Memory B cell (primary cell): ENCODE measurements around the gene MNAT1.
A peak's percentile ranks its signal among the peaks of the same experiment; 100 is the strongest.

Experiments
- ATAC-seq: fragments of 150-1000 bp; cut with Tn5 transposase; 2 replicates; pipeline ENCODE4 v1.10.0; 2021; ENCODE audit warnings: low read depth, mild to moderate bottlenecking, moderate library complexity
- DNase-seq, 2 donors: peaks; one replicate each; pipeline ENCODE4 v3.0.0; 2022; ENCODE audit warnings: low spot score in 2 of 2
- H3K27ac Mint-ChIP-seq: one replicate; pipeline ENCODE4 v1.8.0; 2022; ENCODE audit warnings: mild to moderate bottlenecking, moderate library complexity, mixed read lengths
- H3K27me3 Mint-ChIP-seq: one replicate; pipeline ENCODE4 v1.8.0; 2022; ENCODE audit warnings: mixed read lengths
- H3K36me3 Mint-ChIP-seq: one replicate; pipeline ENCODE4 v1.8.0; 2022; ENCODE audit warnings: mild to moderate bottlenecking, mixed read lengths
- H3K4me1 Mint-ChIP-seq: one replicate; pipeline ENCODE4 v1.8.0; 2022; ENCODE audit warnings: mixed read lengths
- H3K4me3 Mint-ChIP-seq: one replicate; pipeline ENCODE4 v1.8.0; 2022; ENCODE audit warnings: mild to moderate bottlenecking, moderate library complexity, mixed read lengths
- H3K9me3 Mint-ChIP-seq: one replicate; pipeline ENCODE4 v1.8.0; 2022; ENCODE audit warnings: mixed read lengths

Gene MNAT1

GRCh38 chr14:60904381-60904780, 169.8 kb downstream of the MNAT1 start:
- H3K4me1 Mint-ChIP-seq = peaks cover 10% of the 10 kb centered on the region

GRCh38 chr14:60905923-60906322, 171.4 kb downstream of the MNAT1 start:
- Mint-ChIP-seq H3K9me3 (no peaks in the 10 kb centered on the region), H3K4me3 (no peak overlapping the region), H3K27ac (no peak overlapping the region), H3K27me3 (no peaks in the 10 kb centered on the region), H3K36me3 (peaks cover 7% of the 10 kb centered on the region), H3K4me1 (peaks cover 6% of the 10 kb centered on the region)
- DNase-seq = no peak
- no peak for ATAC-seq

More at GRCh38 chr14:60904381-60904780, 169.8 kb downstream of the MNAT1 start:
- Mint-ChIP-seq H3K36me3 (peaks cover 9% of the 10 kb centered on the region), H3K9me3 (no peaks in the 10 kb centered on the region), H3K4me3 (no peak overlapping the region), H3K27ac (no peak overlapping the region), H3K27me3 (no peaks in the 10 kb centered on the region)
- no peak for ATAC-seq
- no peak for DNase-seq

GRCh38 chr14:60915781-60916180, 181.2 kb downstream of the MNAT1 start:
- Mint-ChIP-seq H3K36me3 (peaks cover 10% of the 10 kb centered on the region), H3K4me3 (no peak overlapping the region), H3K9me3 (peaks cover 3% of the 10 kb centered on the region), H3K27ac (no peak overlapping the region), H3K27me3 (no peaks in the 10 kb centered on the region), H3K4me1 (peaks cover 8% of the 10 kb centered on the region)
- ATAC-seq (no peak), DNase-seq (no peak)

GRCh38 chr14:60922050-60922449, 187.5 kb downstream of the MNAT1 start:
- no peak for DNase-seq
- H3K36me3 Mint-ChIP-seq = peaks cover 3% of the 10 kb centered on the region
- no peak overlapping the region for H3K4me3 Mint-ChIP-seq
- no peak overlapping the region for H3K27ac Mint-ChIP-seq
- H3K27me3 Mint-ChIP-seq = no peaks in the 10 kb centered on the region
- H3K9me3 Mint-ChIP-seq = no peaks in the 10 kb centered on the region
- ATAC-seq = no peak
- no peaks in the 10 kb centered on the region for H3K4me1 Mint-ChIP-seq

GRCh38 chr14:60925286-60925685, 190.7 kb downstream of the MNAT1 start:
- H3K27me3 Mint-ChIP-seq = no peaks in the 10 kb centered on the region
- no peaks in the 10 kb centered on the region for H3K9me3 Mint-ChIP-seq
- H3K27ac Mint-ChIP-seq = no peak overlapping the region
- no peak for DNase-seq
- H3K4me3 Mint-ChIP-seq = no peak overlapping the region
- H3K36me3 Mint-ChIP-seq = no peaks in the 10 kb centered on the region
- no peak for ATAC-seq
- peaks cover 4% of the 10 kb centered on the region for H3K4me1 Mint-ChIP-seq

- Mint-ChIP-seq H3K27me3 (no peaks in the 10 kb centered on the region), H3K9me3 (no peaks in the 10 kb centered on the region), H3K27ac (no peak overlapping the region), H3K4me3 (no peak overlapping the region), H3K4me1 (peaks cover 4% of the 10 kb centered on the region), H3K36me3 (no peaks in the 10 kb centered on the region)
- DNase-seq (no peak), ATAC-seq (peak; percentile 94)
Measured at GRCh38 chr14:60926002-60926401, 191.4 kb downstream of the MNAT1 start.

- Mint-ChIP-seq H3K4me3 (no peak overlapping the region), H3K9me3 (no peaks in the 10 kb centered on the region), H3K36me3 (peaks cover 5% of the 10 kb centered on the region), H3K27ac (no peak overlapping the region), H3K4me1 (peaks cover 4% of the 10 kb centered on the region), H3K27me3 (no peaks in the 10 kb centered on the region)
- no peak for DNase-seq
- no peak for ATAC-seq
Measured at GRCh38 chr14:60931218-60931617, 196.7 kb downstream of the MNAT1 start.

GRCh38 chr14:60933920-60934655, 199.5 kb downstream of the MNAT1 start:
- Mint-ChIP-seq H3K36me3 (peaks cover 9% of the 10 kb centered on the region), H3K27ac (no peak overlapping the region), H3K4me3 (no peak overlapping the region), H3K4me1 (peaks cover under 1% of the 10 kb centered on the region), H3K9me3 (no peaks in the 10 kb centered on the region), H3K27me3 (no peaks in the 10 kb centered on the region)
- DNase-seq (no peak), ATAC-seq (no peak)

- no peak for ATAC-seq
- H3K9me3 Mint-ChIP-seq = no peaks in the 10 kb centered on the region
- H3K4me3 Mint-ChIP-seq = no peak overlapping the region
- H3K27ac Mint-ChIP-seq = no peak overlapping the region
- H3K4me1 Mint-ChIP-seq = peaks cover 5% of the 10 kb centered on the region
- no peak for DNase-seq
- peaks cover 9% of the 10 kb centered on the region for H3K36me3 Mint-ChIP-seq
- H3K27me3 Mint-ChIP-seq = no peaks in the 10 kb centered on the region
Measured at GRCh38 chr14:60935319-60935718, 200.8 kb downstream of the MNAT1 start.

- peaks cover 5% of the 10 kb centered on the region for H3K4me1 Mint-ChIP-seq
- no peaks in the 10 kb centered on the region for H3K9me3 Mint-ChIP-seq
Measured at GRCh38 chr14:60943637-60944032, 209.1 kb downstream of the MNAT1 start.

GRCh38 chr14:60944204-60944603, 209.6 kb downstream of the MNAT1 start:
- Mint-ChIP-seq H3K36me3 (peaks cover 14% of the 10 kb centered on the region), H3K9me3 (no peaks in the 10 kb centered on the region), H3K27ac (no peak overlapping the region), H3K4me1 (peaks cover 3% of the 10 kb centered on the region), H3K4me3 (no peak overlapping the region), H3K27me3 (no peaks in the 10 kb centered on the region)
- DNase-seq (no peak), ATAC-seq (no peak)

More at GRCh38 chr14:60943637-60944032, 209.1 kb downstream of the MNAT1 start:
- Mint-ChIP-seq H3K27ac (no peak overlapping the region), H3K4me3 (no peak overlapping the region), H3K36me3 (peaks cover 14% of the 10 kb centered on the region), H3K27me3 (no peaks in the 10 kb centered on the region)
- no peak for ATAC-seq
- no peak for DNase-seq

- H3K36me3 Mint-ChIP-seq = peaks cover 14% of the 10 kb centered on the region
- no peaks in the 10 kb centered on the region for H3K4me1 Mint-ChIP-seq
- DNase-seq = no peak
- no peaks in the 10 kb centered on the region for H3K9me3 Mint-ChIP-seq
- ATAC-seq = no peak
- no peaks in the 10 kb centered on the region for H3K27me3 Mint-ChIP-seq
- no peak overlapping the region for H3K27ac Mint-ChIP-seq
- H3K4me3 Mint-ChIP-seq = no peak overlapping the region
Measured at GRCh38 chr14:60945984-60946383, 211.4 kb downstream of the MNAT1 start.

GRCh38 chr14:60946773-60947172, 212.2 kb downstream of the MNAT1 start:
- Mint-ChIP-seq H3K27ac (no peak overlapping the region), H3K36me3 (peaks cover 10% of the 10 kb centered on the region), H3K4me1 (no peaks in the 10 kb centered on the region), H3K4me3 (no peak overlapping the region), H3K9me3 (no peaks in the 10 kb centered on the region), H3K27me3 (no peaks in the 10 kb centered on the region)
- no peak for DNase-seq
- ATAC-seq = no peak

GRCh38 chr14:60951776-60952435, 217.3 kb downstream of the MNAT1 start:
- Mint-ChIP-seq H3K27me3 (no peaks in the 10 kb centered on the region), H3K36me3 (peaks cover 18% of the 10 kb centered on the region), H3K4me1 (no peaks in the 10 kb centered on the region), H3K9me3 (peaks cover 14% of the 10 kb centered on the region), H3K27ac (no peak overlapping the region), H3K4me3 (no peak overlapping the region)
- ATAC-seq (no peak), DNase-seq (no peak)

GRCh38 chr14:60956202-60956601, 221.6 kb downstream of the MNAT1 start:
- Mint-ChIP-seq H3K4me1 (no peaks in the 10 kb centered on the region), H3K36me3 (peaks cover 48% of the 10 kb centered on the region), H3K9me3 (peaks cover 24% of the 10 kb centered on the region), H3K27ac (no peak overlapping the region), H3K4me3 (no peak overlapping the region), H3K27me3 (no peaks in the 10 kb centered on the region)
- no peak for DNase-seq
- no peak for ATAC-seq
